NCI-H748 (cell line): ENCODE measurements around the gene DOK3.
"Not testable (repeated sequence)": the region's sequence is repeated elsewhere in the genome, so short reads cannot be mapped to it uniquely, and the experiment has no call there.

Experiments
- DNase-seq: peaks from one replicate; lab custom pipeline; 2025; ENCODE audit not compliant: unreplicated experiment; lab: John Stamatoyannopoulos, UW

The DOK3 gene

GRCh38 chr5:177536386-177536785, 26.8 kb upstream of the DOK3 start:
- no peak for DNase-seq

GRCh38 chr5:177535125-177535524, 25.5 kb upstream of the DOK3 start:
- DNase-seq: no peak

GRCh38 chr5:177534433-177534832, 24.8 kb upstream of the DOK3 start:
- DNase-seq: not testable (repeated sequence)

GRCh38 chr5:177531209-177531940, 21.7 kb upstream of the DOK3 start:
- no peak for DNase-seq

GRCh38 chr5:177530638-177531037, 21.0 kb upstream of the DOK3 start:
- DNase-seq: no peak

- no peak for DNase-seq
These were observed 19.9 kb upstream of the DOK3 start for GRCh38 chr5:177529247-177530203.

GRCh38 chr5:177528631-177529030, 19.0 kb upstream of the DOK3 start:
- DNase-seq: no peak

- DNase-seq: no peak
These were observed 18.0 kb upstream of the DOK3 start for GRCh38 chr5:177527595-177527994.

GRCh38 chr5:177526791-177527190, 17.2 kb upstream of the DOK3 start:
- no peak for DNase-seq

GRCh38 chr5:177526191-177526590, 16.6 kb upstream of the DOK3 start:
- DNase-seq: no peak

- no peak for DNase-seq
These were observed 15.5 kb upstream of the DOK3 start for GRCh38 chr5:177524941-177525655.

GRCh38 chr5:177524539-177524900, 14.9 kb upstream of the DOK3 start:
- DNase-seq: no peak

GRCh38 chr5:177523711-177524538, 14.3 kb upstream of the DOK3 start:
- DNase-seq: no peak

GRCh38 chr5:177520916-177521513, 11.4 kb upstream of the DOK3 start:
- no peak for DNase-seq

GRCh38 chr5:177520271-177520670, 10.6 kb upstream of the DOK3 start:
- DNase-seq: no peak

- DNase-seq: no peak
These were observed 10.0 kb upstream of the DOK3 start for GRCh38 chr5:177519463-177520235.

GRCh38 chr5:177516601-177517568, 7.3 kb upstream of the DOK3 start, which contains the start of gene DDX41:
Gene DDX41 (minus strand): TSS chr5:177516961. CDS start chr5:177516945, 16 bp downstream.
- DNase-seq: peak; percentile 99

- DNase-seq: no peak
These were observed 6.0 kb upstream of the DOK3 start for GRCh38 chr5:177515580-177515979.
